ENCODE data around the gene SUPT20H.

Gene SUPT20H

GRCh38 chr13:36999054-36999714, 60.3 kb downstream of the SUPT20H start, which contains the start of gene ALG5:
ALG5 (minus strand) TSS chr13:36999340; CDS start chr13:36999300, 40 bp downstream.
- DNase-seq (ENCODE audit: low read depth, low spot score), result peak; percentile 80

GRCh38 chr13:36998624-36999041, 60.9 kb downstream of the SUPT20H start:
- no peak for DNase-seq (ENCODE audit: low read depth, low spot score)

DNA sequence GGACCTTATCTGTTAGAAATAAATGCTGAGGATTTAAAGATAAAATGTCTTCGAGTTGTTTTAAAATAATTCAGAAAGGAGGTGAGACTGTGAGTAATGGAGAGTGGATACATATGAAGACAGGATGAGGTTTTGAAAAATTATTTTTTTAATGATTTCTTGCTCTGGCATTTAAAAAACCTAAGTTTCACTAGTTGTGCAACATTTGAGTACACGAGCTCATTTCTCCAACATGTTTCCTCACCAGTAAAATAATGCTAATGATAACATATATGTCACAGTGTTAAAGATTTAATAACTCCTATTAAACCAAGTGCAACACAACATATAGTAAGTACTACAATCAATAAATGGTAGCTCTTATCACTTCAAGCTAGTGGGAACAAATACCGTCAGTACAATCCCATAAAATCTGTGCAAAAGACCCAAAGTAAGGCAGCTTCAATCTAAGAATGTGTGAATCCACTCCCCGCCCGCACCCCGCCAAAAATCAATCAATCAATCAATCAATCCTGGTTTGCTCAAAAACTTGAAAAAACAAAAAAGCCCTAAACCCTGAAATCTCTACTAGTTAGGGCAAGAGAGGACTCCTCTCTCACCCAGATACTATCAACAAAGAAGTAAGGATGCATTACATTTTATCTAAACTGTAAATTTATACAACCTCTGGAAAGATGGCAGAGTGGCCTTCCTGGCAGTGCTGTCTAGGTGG, 61.6 kb downstream of the SUPT20H start:
- no peak for DNase-seq (ENCODE audit: low read depth, low spot score)

- no peak for DNase-seq (ENCODE audit: low read depth, low spot score)
Measured at GRCh38 chr13:36992362-36992761, 67.1 kb downstream of the SUPT20H start.

DNA sequence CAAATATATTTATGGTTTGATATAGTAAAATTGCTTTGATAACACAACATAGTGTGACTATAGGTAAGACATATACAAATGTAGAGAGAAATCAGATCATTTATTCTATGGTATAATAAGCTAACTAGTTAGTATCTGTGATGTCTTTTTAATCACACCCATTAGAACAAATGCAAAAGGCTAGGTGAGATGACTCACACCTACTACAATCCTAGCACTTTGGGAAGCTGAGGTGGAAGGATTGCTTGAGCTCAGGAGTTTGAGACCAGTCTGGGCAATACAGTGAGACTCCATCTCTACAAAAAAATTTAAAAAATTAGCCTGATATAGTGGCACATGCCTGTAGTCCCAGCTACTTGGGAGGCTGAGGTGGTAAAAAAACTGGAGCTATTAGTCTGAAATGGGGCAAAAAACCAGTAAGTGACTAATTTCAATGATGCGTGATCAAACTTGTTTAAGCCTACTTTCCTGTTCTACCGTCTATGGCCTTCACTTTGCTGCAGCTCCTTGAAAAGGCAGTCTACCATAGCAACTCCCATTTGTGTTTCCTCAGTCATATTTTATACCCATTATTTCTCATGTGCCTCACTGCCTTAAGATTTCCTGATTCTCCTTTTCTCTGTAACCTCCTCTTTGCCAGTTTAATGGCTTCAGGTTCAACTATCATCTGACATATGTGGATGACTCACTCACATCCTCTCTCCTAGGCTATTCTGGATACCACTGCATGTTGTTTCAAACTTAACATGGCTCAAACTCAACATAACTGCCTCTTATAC, 72.8 kb downstream of the SUPT20H start:
- no peak for DNase-seq (ENCODE audit: low read depth, low spot score)

DNA sequence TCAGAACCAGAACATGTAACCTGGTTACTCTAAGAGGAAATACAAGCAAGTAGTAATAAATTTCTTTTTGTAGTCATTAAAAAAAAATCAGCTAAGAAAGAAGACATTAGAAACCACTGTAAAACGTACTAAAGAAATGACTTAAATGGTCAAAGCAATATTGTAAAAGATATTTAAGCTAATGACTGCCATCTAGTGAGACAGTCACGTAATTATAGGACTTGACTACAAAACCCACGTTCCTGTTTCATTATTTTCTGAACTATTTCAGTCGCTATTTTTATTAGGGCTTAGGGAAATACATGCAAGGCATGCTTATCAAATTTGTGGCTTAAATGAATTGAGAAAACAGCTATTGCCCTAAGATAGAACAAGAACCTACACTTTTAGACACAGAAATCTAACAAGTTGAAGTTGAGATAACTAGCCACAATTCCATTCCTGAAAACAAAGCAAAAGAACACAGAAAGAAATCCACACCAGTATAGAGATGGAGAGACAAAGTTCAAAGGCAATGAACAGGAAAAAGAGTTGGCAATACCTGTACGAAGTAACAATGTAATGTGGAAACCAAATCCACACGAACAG, 78.2 kb downstream of the SUPT20H start:
- DNase-seq (ENCODE audit: low read depth, low spot score), result no peak

DNA sequence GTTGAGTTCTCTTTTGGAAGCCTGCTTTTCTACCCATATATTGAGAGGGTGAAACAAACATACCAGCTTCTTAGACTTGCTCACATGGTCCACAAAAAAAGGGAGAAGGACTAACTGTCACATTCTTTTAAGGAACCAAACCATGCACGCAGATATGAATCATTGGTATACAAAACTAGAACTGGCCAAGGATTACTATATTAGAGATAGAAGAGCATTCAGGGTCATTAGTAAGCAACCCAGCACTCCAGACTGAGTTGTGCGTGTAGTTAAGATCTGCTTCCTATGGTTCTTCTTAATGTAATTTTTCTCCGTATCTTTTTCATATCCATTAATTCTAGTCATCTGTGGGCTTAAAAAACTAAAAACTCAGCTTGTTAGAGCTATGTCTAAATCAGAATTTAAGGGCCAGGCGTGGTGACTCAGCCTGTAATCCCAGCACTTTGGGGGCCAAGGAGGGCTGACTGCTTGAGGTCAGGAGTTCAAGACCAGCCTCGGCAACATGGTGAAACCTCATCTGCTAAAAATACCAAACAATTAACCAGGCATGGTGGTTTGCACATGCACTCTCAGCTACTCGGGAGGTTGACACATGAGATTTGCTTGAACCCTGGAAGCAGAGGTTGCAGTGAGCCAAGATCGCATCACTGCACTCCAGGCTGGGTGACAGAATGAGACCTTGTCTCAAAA, 80.0 kb downstream of the SUPT20H start:
- no peak for DNase-seq (ENCODE audit: low read depth, low spot score)

DNA sequence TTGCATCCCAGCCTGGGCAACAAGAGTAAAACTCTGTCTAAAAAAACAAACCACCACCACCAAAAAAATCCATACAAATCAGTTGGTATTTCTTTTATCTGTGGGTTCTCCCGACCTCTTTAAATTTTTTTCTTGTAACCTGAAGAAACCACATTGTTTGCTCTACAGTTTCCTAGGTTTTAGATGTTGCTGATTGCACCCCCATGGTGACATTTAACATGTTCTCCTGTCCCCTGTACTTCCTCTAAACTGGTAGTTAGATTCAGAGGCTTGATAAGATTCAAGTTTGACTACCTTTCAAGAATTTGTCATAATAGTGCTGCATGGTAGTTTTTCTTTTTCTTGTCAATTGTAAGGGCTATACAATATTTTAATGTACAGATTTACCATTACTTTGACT, 84.3 kb downstream of the SUPT20H start:
- DNase-seq (ENCODE audit: low read depth, low spot score), result no peak

DNA sequence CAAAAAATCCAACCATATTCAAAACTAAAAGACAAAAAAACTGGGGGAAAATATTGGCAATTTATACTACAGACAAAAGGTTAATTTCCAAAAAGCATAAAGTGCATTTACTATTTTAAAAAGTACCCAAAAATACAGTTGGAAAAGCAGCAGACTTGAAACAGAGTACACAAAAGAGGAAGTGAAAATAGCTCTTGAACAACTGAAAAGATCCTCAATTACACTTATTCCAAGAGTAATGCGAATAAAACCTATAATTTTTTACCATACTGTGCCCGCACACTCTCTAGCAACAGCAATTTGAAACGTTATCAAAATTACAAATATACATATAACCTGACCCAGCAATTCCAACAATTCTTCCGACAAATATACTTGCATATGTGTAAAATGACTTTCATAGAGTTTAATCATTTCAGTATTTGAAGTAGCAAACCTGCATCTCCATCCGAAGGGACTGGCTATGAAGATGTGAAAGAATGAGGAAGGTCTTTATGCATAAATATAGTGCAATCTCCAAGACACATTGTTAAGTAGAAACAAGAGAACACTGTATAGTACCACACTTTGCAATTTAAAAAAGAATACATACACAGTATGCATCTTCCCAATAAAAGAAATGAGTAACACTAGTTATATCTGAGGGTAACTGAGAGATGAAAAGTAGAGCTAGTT, 85.7 kb downstream of the SUPT20H start:
- DNase-seq (ENCODE audit: low read depth, low spot score), result no peak

DNA sequence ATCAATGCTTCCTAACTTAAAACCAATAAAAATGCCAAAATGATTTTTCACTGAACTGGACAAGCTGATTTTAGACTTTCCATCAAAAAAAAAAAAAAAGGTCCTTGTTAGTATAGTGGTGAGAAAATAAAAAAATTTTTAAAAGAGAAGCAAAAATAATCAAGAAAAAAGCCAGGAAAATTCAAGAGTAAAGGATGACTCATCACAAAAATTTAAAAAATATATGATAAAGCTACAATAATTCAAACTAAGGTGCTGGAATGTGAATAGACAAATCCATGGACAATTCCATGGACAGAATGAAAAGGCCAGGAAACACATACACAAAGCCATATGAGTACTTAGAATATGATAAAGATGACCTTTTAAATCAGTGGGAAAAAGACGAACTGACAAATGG, 86.5 kb downstream of the SUPT20H start:
- DNase-seq (ENCODE audit: low read depth, low spot score), result no peak

- DNase-seq (ENCODE audit: low read depth, low spot score), result no peak
Measured at GRCh38 chr13:36966404-36966803, 93.1 kb downstream of the SUPT20H start.

- DNase-seq (ENCODE audit: low read depth, low spot score), result no peak
Measured at GRCh38 chr13:36965767-36966166, 93.7 kb downstream of the SUPT20H start.

DNA sequence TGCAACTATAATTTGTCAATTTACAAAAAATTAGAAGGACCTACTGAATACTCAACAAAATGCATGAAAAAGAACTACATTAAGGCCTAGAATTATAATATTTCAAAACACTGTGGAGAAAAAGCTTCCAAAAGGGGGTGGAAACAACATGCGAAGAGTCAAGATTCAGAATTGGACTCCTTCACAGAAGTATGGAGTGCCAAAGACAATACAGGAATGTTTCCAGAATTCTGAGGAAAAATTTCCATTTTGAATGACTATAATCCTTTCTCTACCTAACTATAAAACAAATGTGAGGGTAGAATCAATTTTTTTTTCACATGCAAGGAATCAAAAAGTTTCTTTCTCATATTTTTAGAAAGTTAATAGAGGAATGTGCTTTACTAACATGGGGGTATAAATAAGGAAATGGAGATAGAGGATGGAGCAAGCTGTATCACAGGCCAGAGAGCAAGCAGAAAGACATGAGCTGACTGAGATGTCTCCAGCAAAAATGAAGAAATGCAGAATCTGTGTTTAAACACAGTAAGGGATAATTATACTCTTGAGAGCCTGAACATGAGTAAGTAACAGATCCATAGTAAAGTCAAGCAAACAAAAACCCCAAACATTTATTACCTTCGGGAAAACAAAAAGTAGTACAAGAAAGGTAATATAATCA, 99.9 kb downstream of the SUPT20H start:
- DNase-seq (ENCODE audit: low read depth, low spot score), result no peak
